HG03196 (cell line): ENCODE data around the gene CWF19L2.
"Not testable (repeated sequence)": the region's sequence is repeated elsewhere in the genome, so short reads cannot be mapped to it uniquely, and the experiment has no call there.

Experiments used
- ATAC-seq: cut with Tn5 transposase; IDR thresholded peaks from one replicate; pipeline ENCODE4 v1.9.1; 2021; ENCODE audit not compliant: unreplicated experiment

The CWF19L2 gene

GRCh38 chr11:107457558-107458271, at the start of gene CWF19L2:
TSS of gene CWF19L2 (minus strand) at chr11:107457825. CDS start at chr11:107457816, 9 bp downstream.
- ATAC-seq, result peak; percentile 96

- no peak for ATAC-seq
Measured at GRCh38 chr11:107505647-107506225, 48.1 kb upstream of the CWF19L2 start.

DNA sequence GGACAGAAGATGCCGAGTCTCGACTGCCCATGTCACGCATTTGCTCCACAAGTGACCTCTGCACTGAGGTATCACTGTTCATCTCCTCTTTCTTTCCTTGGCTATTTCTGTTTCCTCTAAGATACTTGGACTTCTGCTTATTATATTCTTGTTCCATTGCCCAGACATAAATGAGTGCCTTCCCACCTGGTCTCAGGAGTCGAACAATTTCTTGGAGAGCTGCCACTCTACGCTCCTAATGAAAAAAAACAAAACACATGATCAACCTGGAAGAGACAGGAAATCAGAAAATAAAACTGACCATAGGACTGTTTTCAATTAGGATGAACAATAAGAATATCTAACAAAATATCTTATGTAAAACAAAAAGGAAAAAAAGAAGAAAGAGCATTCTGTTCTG, 47.4 kb upstream of the CWF19L2 start:
- ATAC-seq, result no peak

DNA sequence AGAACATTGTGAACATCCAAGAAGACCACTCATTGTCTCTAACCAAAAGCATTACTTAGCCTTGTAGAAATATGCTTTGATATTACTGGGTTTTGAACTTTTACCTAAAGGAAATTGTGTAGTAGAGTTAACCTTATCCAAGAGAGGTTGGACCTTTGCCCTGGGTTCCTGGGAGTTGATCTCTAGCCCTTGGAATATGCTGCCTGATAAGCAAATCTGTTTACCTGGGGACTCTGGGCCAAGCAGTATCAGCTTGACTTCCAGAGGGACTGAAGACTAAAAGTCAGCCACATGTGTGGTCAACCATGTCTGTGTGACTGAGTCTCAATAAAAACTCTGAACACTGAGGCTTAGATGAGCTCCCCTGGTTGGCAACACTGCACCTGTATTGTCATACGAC, 44.1 kb upstream of the CWF19L2 start:
- ATAC-seq, result no peak

- not testable (repeated sequence) for ATAC-seq
Measured at GRCh38 chr11:107497371-107497770, 39.7 kb upstream of the CWF19L2 start.

DNA sequence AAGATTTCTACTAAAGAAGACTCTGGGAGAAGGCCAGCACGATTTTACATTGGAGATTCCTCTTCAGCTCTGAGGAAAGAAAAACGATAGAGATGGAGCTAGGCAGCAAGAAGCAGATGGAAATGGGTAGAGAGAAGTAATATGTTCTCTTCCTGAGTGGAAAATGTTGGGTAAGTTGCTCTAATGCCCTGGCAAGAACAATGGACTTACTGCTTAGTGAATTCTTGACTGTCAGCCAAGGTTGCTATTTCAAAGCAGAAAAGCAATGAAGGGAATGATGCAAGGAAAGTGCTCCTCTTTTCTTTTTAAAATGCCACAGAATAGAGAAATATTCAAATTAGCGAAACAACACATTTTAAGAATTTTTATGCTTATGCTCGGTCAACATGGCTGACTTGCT, 38.4 kb upstream of the CWF19L2 start:
- ATAC-seq, result no peak

GRCh38 chr11:107494055-107494454, 36.4 kb upstream of the CWF19L2 start:
- ATAC-seq, result no peak

DNA sequence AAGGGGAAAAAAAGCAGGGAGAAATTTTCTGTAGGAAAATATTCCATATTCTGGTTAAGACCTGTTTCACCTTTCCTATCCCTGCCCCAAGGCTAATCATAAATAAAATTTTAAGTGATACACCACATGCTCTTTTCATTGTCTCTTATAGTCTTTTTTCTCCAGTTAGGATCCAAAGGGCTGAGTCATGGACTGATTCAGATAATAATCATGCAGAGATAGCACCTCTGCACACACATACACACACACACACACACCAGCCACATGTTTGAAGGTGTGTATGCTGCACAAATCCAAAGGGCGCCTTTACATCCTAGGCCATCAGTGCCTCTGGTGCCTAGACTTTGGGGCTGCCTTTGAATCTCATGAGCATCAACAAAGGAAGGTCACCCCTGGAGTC, 35.5 kb upstream of the CWF19L2 start:
- ATAC-seq, result no peak

GRCh38 chr11:107490836-107491235, 33.2 kb upstream of the CWF19L2 start:
- no peak for ATAC-seq

GRCh38 chr11:107482234-107482633, 24.6 kb upstream of the CWF19L2 start:
- no peak for ATAC-seq

DNA sequence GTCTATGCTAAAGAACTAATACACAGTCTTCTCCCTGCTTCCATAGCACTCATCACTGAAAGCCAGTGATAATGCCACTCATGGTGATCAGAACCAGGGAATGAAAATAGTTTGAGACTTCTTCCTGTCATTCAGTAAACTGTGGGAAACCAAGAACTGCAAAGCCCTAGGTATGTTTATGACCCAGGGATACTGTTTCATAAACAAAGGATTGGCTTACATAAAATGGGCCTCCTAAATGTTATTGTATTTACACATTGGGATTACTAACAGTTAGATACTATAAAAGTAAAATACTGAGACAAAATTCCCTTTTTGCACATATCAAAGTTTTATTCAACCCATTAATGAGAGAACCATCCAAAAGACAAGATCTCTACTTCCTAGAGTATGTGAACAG, 21.3 kb upstream of the CWF19L2 start:
- ATAC-seq, result no peak

- no peak for ATAC-seq
Measured at GRCh38 chr11:107477820-107478219, 20.2 kb upstream of the CWF19L2 start.

GRCh38 chr11:107473792-107474191, 16.2 kb upstream of the CWF19L2 start:
- ATAC-seq, result no peak

DNA sequence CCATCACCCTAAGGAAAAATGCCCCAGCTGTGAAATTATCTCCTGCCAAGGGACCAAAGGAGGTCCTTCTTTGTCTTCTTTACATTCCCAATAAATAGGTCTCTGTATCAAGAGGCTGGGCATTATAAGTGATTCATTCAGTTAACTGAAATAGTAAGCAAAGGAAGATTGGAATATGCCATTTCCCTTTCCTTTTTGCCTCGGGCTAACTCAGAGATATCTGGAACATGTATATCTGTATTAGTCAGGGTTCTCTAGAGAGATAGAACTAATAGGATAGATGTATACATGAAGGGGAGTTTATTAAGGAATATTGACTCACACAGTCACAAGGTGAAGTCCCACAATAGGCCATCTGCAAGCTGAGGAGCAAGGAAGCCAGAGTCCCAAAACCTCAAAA, 15.3 kb upstream of the CWF19L2 start:
- no peak for ATAC-seq

- no peak for ATAC-seq
Measured at GRCh38 chr11:107468596-107468995, 11.0 kb upstream of the CWF19L2 start.

GRCh38 chr11:107467696-107468095, 10.1 kb upstream of the CWF19L2 start:
- ATAC-seq, result no peak

GRCh38 chr11:107466275-107466866, 8.7 kb upstream of the CWF19L2 start:
- ATAC-seq, result not testable (repeated sequence)

DNA sequence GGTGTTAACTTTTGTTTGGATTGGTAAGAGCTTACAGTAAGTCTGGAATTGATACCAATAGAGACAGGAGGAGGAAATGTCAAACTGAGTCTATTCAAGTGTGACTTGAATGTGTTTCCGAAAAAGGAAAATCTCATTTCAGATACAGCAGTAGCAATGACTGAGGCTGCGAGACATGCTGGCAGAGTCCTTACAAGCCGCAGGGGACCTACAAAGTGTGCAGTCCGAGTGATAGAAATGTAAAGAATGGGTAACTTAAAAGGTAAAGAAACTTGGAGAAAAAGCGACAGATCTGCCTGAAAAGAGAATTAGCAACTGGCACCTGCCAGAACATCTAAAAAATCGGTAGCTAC, 444 bp downstream of the CWF19L2 start:
- ATAC-seq, result peak; percentile 35

DNA sequence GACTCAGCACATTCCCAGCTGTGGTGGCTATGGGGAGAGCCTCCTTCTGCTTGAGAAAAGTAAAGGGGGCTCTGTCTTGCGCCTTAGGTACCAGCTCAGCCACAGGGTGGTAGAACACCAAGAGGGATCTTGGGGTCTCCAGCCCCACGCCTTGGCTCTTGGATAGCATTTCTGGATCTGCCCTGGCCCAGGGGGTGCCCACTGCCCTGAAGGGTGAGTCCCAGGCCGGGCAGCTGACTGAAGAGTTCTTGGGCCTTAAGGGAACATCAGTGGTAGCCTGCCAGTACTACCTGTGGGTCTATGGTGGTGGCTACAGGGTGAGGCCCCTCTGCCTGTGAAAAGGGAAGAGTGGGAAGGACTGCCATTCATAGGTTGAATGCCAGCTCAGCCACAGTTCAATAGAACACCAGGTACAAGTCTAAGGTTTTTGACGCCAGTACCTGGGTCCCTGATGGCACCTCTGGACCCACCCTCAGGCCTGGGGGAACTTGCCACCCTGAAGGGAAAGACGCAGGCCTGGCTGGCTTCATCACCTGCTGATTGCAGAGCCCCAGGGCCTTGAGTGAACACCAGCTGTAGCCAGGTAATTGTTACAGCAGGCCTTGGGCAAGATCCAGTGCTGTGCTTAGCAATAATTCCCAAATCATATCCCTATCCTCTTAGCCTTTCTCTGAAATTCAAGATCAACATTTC, 3.9 kb downstream of the CWF19L2 start:
- no peak for ATAC-seq

DNA sequence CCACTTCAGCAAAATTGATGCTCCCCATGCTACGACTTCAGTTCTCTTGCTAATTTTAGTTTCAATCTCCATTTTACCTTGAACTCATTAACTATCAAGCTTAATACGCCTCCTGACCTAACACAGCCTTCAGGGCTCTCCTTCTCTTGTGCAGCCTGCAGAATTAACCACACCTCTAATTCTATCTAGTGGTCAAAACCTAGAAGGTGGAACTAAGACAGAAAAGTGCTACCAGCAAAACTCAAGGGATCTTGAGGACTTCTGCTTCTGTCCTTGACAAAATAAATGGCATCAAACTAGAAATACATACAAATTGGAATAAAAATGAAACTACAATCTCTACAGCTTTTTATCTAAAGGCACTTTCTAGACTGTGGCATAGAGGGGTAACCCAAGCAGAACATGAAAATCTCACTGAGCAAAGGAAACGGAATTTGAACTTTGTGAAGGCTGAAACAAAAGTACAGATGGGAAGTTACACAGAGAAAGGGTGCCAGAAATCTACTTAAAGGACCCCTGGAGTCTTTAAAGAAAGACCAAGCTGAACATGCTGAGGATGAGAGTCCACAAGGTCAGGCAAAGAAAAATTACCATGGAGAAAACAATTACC, 10.7 kb downstream of the CWF19L2 start:
- no peak for ATAC-seq

- no peak for ATAC-seq
Measured at GRCh38 chr11:107442715-107443215, 14.9 kb downstream of the CWF19L2 start.
